HepG2 (cell line): ENCODE measurements around the gene GARS1. TPM values are rescaled to one million over a fixed set of nuclear protein-coding genes. Genes with fewer than 3 reads are reported as not detected.
A peak's percentile ranks its signal among the peaks of the same experiment; 100 is the strongest.

Source experiments
- ATAC-seq: fragments of 200-7000 bp; cut with Tn5 transposase; 3 replicates; pipeline ENCODE4 v1.9.1; 2020; ENCODE audit warnings: mild to moderate bottlenecking, moderate library complexity
- BruUV-seq: library from RNA; stranded (reverse); fragments of 400-500 nt; replicated peaks from 2 replicates; lab custom pipeline; 2021; lab: Mats Ljungman, UMichigan
- CTCF ChIA-PET: fragments of 300-600 bp; formaldehyde crosslinking; extraction: SDS; loops from one replicate; lab custom pipeline; 2021; ENCODE audit warnings: low total read pairs, inconsistent platforms, low intra/inter-chr PET ratio; lab: Yijun Ruan, JAX
- POLR2A ChIA-PET: fragments of 350-600 bp; sonication (Branson Sonifier 250); formaldehyde crosslinking; loops from one replicate; lab custom pipeline; 2020; ENCODE audit warnings: antibody characterized with exemption, inconsistent platforms; lab: Yijun Ruan, JAX
- DNase-seq: peaks from one replicate; pipeline ENCODE4 v3.0.0-alpha.2; 2015; ENCODE audit warnings: low spot score
- FAIRE-seq: peaks from 3 replicates; lab custom pipeline; 2011; peaks lifted over from hg19 to GRCh38; lab: Jason Lieb, UNC
- H2AFZ ChIP-seq: one replicate; pipeline ENCODE4 v1.6.1; 2011; ENCODE audit warnings: low read length, inconsistent platforms
- H3K27ac ChIP-seq: fragments of 300-600 bp; 3 replicates; pipeline ENCODE4 v1.8.0; 2011; ENCODE audit warnings: mixed run types, mild to moderate bottlenecking, mixed read lengths, low read length, inconsistent platforms; ENCODE audit not compliant: insufficient read depth; ENCODE audit errors: extremely low read length
- H3K27me3 ChIP-seq, 2 experiments: fragments of 200-600 bp in 1 of 2; 2 replicates in 1 of 2; 3 replicates in 1 of 2; pipeline versions ENCODE4 v1.6.0 to v1.8.0; 2011; ENCODE audit warnings: low read length in 2 of 2, mild to moderate bottlenecking in 2 of 2, moderate library complexity in 2 of 2, inconsistent platforms in 1 of 2; ENCODE audit not compliant: insufficient read depth in 2 of 2, control insufficient read depth in 1 of 2
- H3K36me3 ChIP-seq, 2 experiments: fragments of 200-600 bp in 1 of 2; replicated peaks in 1 of 2; 2 replicates in 1 of 2; 3 replicates in 1 of 2; pipeline versions ENCODE4 v1.5.1 to v1.8.0; 2011; ENCODE audit warnings: low read length in 2 of 2, inconsistent platforms in 1 of 2; ENCODE audit not compliant: insufficient read depth in 2 of 2, control insufficient read depth in 1 of 2
- H3K4me1 ChIP-seq: 2 replicates; pipeline ENCODE4 v1.5.1; 2012; ENCODE audit warnings: low read length, inconsistent platforms; ENCODE audit not compliant: insufficient read depth
- H3K4me2 ChIP-seq: 2 replicates; pipeline ENCODE4 v1.6.0; 2011; ENCODE audit warnings: low read depth, low read length, inconsistent platforms
- H3K4me3 ChIP-seq, 3 experiments: fragments of 200-600 bp in 1 of 3; sonication (generic), shearing (Covaris generic) in 1 of 3; replicated peaks in 1 of 3; 2 replicates each; pipeline ENCODE4 v1.5.1; 2011 to 2016; ENCODE audit warnings: low read length in 3 of 3, inconsistent platforms in 2 of 3, low read depth in 2 of 3, mild to moderate bottlenecking in 2 of 3, control low read depth in 1 of 3, mixed read lengths in 1 of 3; ENCODE audit not compliant: insufficient read depth in 1 of 3
- H3K79me2 ChIP-seq: one replicate; pipeline ENCODE4 v1.6.1; 2011; ENCODE audit warnings: low read length, inconsistent platforms; ENCODE audit not compliant: insufficient read depth
- H3K9ac ChIP-seq: 2 replicates; pipeline ENCODE4 v1.6.0; 2011; ENCODE audit warnings: mild to moderate bottlenecking, low read depth, low read length, inconsistent platforms; ENCODE audit not compliant: insufficient read depth
- H3K9me3 ChIP-seq: 2 replicates; pipeline ENCODE4 v1.5.1; 2012; ENCODE audit warnings: mild to moderate bottlenecking, low read length
- H4K20me1 ChIP-seq: 2 replicates; pipeline ENCODE4 v1.6.0; 2011; ENCODE audit warnings: inconsistent platforms, mild to moderate bottlenecking, low read length, moderate library complexity; ENCODE audit not compliant: insufficient read depth
- CBX2 ChIP-seq, 2 experiments: fragments of 200-600 bp in 1 of 2; sonication (generic); formaldehyde crosslinking in 1 of 2; IDR thresholded peaks; 2 replicates each; pipeline versions ENCODE4 v1.7.0 to v1.8.1; 2018 to 2022; ENCODE audit warnings: low read depth in 2 of 2, low read length in 1 of 2, mild to moderate bottlenecking in 1 of 2, missing genetic modification reagents in 1 of 2
- CHD4 ChIP-seq: fragments of 200-600 bp; sonication (generic); IDR thresholded peaks from 2 replicates; pipeline ENCODE4 v1.7.0; 2017; ENCODE audit warnings: mild to moderate bottlenecking, low read length, borderline replicate concordance
- DNMT3B ChIP-seq: conservative IDR thresholded peaks from 2 replicates; pipeline ENCODE4 v1.6.1; 2016; ENCODE audit warnings: missing biosample characterization, control low read depth
- KDM1A ChIP-seq: IDR thresholded peaks from 2 replicates; pipeline ENCODE4 v1.6.1; 2016; ENCODE audit warnings: missing compliant biosample characterization
- KDM5A ChIP-seq: fragments of 200-600 bp; sonication (generic); IDR thresholded peaks from 2 replicates; pipeline ENCODE4 v1.7.0; 2018; ENCODE audit warnings: antibody characterized with exemption, mild to moderate bottlenecking, low read length, borderline replicate concordance
- MED8 ChIP-seq: sonication (generic); formaldehyde crosslinking; IDR thresholded peaks from 2 replicates; pipeline ENCODE4 v1.8.1; 2023; ENCODE audit warnings: mild to moderate bottlenecking, missing genetic modification reagents; ENCODE audit not compliant: insufficient replicate concordance
- RBFOX2 ChIP-seq: fragments of 200-400 bp; formaldehyde crosslinking; IDR thresholded peaks from 2 replicates; pipeline ENCODE4 v1.6.1; 2017; ENCODE audit warnings: low read depth, mild to moderate bottlenecking, low read length
- SOX6 ChIP-seq, 2 experiments: fragments of 450-650 bp in 1 of 2; sonication (generic) in 1 of 2; formaldehyde crosslinking in 1 of 2; IDR thresholded peaks; 2 replicates each; pipeline versions ENCODE4 v1.4.0 to v1.6.1; 2017 to 2020; ENCODE audit warnings: antibody characterized with exemption in 1 of 2, mild to moderate bottlenecking in 1 of 2, missing genetic modification reagents in 1 of 2
- ZNF891 ChIP-seq: sonication (generic); formaldehyde crosslinking; IDR thresholded peaks from 2 replicates; pipeline ENCODE4 v1.5.0; 2020; ENCODE audit warnings: mild to moderate bottlenecking, missing genetic modification reagents
- WGBS: methylation state at CpG from one replicate; pipeline ENCODE4 v1.1.6; 2017; ENCODE audit warnings: low lambda C conversion rate; 5-methylcytosine and 5-hydroxymethylcytosine counted together
- in situ Hi-C: cut with HindIII; loops from 2 replicates; pipeline ENCODE4 v1.10.0; 2017; ENCODE audit warnings: low pct_unique_long_range_greater_than_20kb; ENCODE audit not compliant: extremely low pct_ligation_motif_present
- intact Hi-C: fragments of 100-400 bp; cut with micrococcal nuclease; formaldehyde crosslinking; loops from one replicate; pipeline ENCODE4 v1.10.0; 2022; ENCODE audit not compliant: unreplicated experiment
- polyA plus RNA-seq, 8 experiments: library from polyadenylated mRNA; depleted of rRNA in 3 of 8; stranded (reverse) in 7 of 8; unstranded in 1 of 8; fragments of >200 nt; fragmentation: Illumina TruSeq in 4 of 8; extraction: Trizol in 4 of 8; gene quantifications; 2 replicates each; pipeline versions ENCODE4 v1.2.1 to v1.2.3, GENCODE V29; 2011 to 2016; ENCODE audit warnings: low read depth in 4 of 8, missing spikeins in 1 of 8, mixed read lengths in 1 of 8; ENCODE audit not compliant: insufficient read depth in 1 of 8
- total RNA-seq, 5 experiments: library from RNA; depleted of rRNA; stranded (reverse); fragments of >200 nt; fragmentation: Illumina TruSeq; extraction: Trizol; gene quantifications; 2 replicates each; pipeline ENCODE4 v1.2.3, GENCODE V29; 2016; ENCODE audit warnings: low read depth in 1 of 5
- TF ChIP-seq, protein P1 (sequence below), 2 experiments: fragments of 450-650 bp in 1 of 2; sonication (generic) in 1 of 2; formaldehyde crosslinking; IDR thresholded peaks; 2 replicates each; pipeline versions ENCODE4 v1.5.0 to v1.8.0; 2020 to 2022; ENCODE audit warnings: mild to moderate bottlenecking in 1 of 2, missing genetic modification reagents in 1 of 2
- TF ChIP-seq, protein P2 (sequence below): sonication (generic); formaldehyde crosslinking; IDR thresholded peaks from 2 replicates; pipeline ENCODE4 v1.5.1; 2020; ENCODE audit warnings: mild to moderate bottlenecking, missing genetic modification reagents, moderate library complexity
- TF ChIP-seq, protein P3 (sequence below): sonication (generic); formaldehyde crosslinking; IDR thresholded peaks from 2 replicates; pipeline ENCODE4 v1.8.0; 2022; ENCODE audit warnings: mild to moderate bottlenecking, missing genetic modification reagents

Gene GARS1
- total and polyA plus RNA-seq, 2 of the 13 experiments (the other 11 are each of a cell fraction or from before 2014, with no cell fraction given), result 140 to 460 TPM

DNA sequence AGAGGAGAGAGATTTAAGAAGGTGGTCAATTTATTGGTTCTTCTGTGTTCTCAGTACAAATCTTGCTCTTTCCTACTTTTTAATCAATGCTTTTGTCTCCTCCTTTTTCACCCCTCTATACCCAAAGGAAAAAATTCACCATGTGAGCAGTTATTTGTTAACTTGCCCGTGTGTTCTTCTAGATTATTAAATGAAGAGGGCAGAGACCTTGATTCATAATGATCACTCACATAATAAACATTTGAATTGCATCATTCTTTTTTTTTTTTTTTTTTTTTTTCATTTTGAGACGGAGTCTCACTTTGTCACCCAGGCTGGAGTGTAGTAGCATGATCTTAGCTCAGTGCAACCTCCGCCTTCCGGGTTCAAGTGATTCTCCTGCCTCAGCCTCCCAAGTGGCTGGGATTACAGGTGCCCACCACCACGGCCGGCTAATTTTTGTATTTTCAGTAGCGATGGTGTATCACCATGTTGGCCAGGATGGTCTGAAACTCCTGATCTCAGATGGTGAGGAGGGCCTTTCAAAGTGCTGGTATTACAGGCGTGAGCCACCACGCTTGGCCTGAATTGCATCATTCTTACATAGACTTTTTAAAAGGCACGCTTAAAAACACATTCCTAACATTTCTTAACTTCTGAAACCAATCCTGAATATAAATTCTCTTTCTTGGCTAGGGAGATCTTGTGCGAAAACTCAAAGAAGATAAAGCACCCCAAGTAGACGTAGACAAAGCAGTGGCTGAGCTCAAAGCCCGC is 3.6 kb downstream of the GARS1 start:
- Histone ChIP-seq H3K4me3 (peak overlapping the region in 1 of 3 experiments; percentile 97; a peak in 2 of 6 replicates), H3K4me1 (peaks cover 35% of the 10 kb centered on the region), H2AFZ (no peak overlapping the region), H4K20me1 (peaks cover 26% of the 10 kb centered on the region), H3K79me2 (peaks cover 59% of the 10 kb centered on the region), H3K27me3 (no peaks in the 10 kb centered on the region; a peak in 1 of 5 replicates), H3K27ac (no peak overlapping the region), H3K9ac (no peak overlapping the region), H3K36me3 (peaks cover 4 to 42% of the 10 kb centered on the region in 2 experiments; a peak in 4 of 5 replicates), H3K4me2 (peak overlapping the region; percentile 65), H3K9me3 (no peaks in the 10 kb centered on the region)
- ATAC-seq, result no peak
- intact Hi-C loops, result no loop called here
- in situ Hi-C loops, result no loop called here
- ChIA-PET CTCF (no interaction called here), POLR2A (no interaction called here)
- TF ChIP-seq RBFOX2, result 0 out of 2 replicates have a peak, but pooled peaks have one; percentile 39
- TF ChIP-seq KDM5A, result no peak
- TF ChIP-seq, protein P1, sequence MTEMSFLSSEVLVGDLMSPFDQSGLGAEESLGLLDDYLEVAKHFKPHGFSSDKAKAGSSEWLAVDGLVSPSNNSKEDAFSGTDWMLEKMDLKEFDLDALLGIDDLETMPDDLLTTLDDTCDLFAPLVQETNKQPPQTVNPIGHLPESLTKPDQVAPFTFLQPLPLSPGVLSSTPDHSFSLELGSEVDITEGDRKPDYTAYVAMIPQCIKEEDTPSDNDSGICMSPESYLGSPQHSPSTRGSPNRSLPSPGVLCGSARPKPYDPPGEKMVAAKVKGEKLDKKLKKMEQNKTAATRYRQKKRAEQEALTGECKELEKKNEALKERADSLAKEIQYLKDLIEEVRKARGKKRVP (CRISPR knock-in tag; IDR thresholded peaks at IDR 0.05), result peak in 1 of 2 experiments; percentile 43; a peak in 1 of 4 replicates
- BruUV-seq, result no TSS peak
- FAIRE-seq, result no peak
- WGBS, result 92% methylated on average over 13 of the region's 13 CpGs
- no peak for DNase-seq

DNA sequence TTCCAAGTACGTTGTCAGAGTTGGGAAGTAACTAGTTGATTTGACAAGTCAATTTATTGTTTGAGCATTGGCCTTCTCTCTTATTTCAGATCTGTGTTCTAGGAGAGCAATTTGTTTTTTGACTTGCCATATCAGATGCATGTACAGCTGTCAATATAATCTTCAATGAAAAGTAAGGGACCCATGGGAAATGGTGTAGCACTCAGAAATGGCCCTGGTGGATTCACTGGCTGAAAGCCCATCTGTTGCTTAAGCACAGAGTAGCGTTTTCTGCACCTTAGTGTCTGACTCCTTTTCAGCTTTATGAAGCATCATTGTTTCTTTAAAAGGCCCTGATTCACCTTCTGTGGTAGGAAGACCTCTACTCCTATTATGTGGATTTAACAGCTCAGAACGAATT is 10.2 kb downstream of the GARS1 start:
- ChIA-PET CTCF (no interaction called here), POLR2A (no interaction called here)
- TF ChIP-seq SOX6 (IDR thresholded peaks at IDR 0.05) (no peak), SOX6 (CRISPR knock-in tag; IDR thresholded peaks at IDR 0.05) (no peak), CBX2 (IDR thresholded peaks at IDR 0.05; ENCODE audit: low read depth, low read length) (no peak), CBX2 (CRISPR knock-in tag; IDR thresholded peaks at IDR 0.05; ENCODE audit: low read depth) (no peak), MED8 (no peak), CHD4 (no peak), KDM1A (CRISPR knock-in tag) (no peak), ZNF891 (CRISPR knock-in tag) (no peak), DNMT3B (CRISPR knock-in tag) (no peak)
- TF ChIP-seq, protein P2, sequence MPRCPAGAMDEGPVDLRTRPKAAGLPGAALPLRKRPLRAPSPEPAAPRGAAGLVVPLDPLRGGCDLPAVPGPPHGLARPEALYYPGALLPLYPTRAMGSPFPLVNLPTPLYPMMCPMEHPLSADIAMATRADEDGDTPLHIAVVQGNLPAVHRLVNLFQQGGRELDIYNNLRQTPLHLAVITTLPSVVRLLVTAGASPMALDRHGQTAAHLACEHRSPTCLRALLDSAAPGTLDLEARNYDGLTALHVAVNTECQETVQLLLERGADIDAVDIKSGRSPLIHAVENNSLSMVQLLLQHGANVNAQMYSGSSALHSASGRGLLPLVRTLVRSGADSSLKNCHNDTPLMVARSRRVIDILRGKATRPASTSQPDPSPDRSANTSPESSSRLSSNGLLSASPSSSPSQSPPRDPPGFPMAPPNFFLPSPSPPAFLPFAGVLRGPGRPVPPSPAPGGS (CRISPR knock-in tag), result no peak
- TF ChIP-seq, protein P3, sequence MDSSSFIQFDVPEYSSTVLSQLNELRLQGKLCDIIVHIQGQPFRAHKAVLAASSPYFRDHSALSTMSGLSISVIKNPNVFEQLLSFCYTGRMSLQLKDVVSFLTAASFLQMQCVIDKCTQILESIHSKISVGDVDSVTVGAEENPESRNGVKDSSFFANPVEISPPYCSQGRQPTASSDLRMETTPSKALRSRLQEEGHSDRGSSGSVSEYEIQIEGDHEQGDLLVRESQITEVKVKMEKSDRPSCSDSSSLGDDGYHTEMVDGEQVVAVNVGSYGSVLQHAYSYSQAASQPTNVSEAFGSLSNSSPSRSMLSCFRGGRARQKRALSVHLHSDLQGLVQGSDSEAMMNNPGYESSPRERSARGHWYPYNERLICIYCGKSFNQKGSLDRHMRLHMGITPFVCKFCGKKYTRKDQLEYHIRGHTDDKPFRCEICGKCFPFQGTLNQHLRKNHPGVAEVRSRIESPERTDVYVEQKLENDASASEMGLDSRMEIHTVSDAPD (CRISPR knock-in tag), result no peak
- H3K27me3 ChIP-seq, result no peaks in the 10 kb centered on the region
- BruUV-seq, result no TSS peak
- H3K4me1 ChIP-seq, result peaks cover 8% of the 10 kb centered on the region; the same call in 1 of the 2 replicates
- no peak overlapping the region for H3K4me3 ChIP-seq
- H3K9me3 ChIP-seq, result no peaks in the 10 kb centered on the region
- H3K4me2 ChIP-seq, result no peak overlapping the region
- FAIRE-seq (no peak), DNase-seq (no peak), ATAC-seq (no peak)
- no peak overlapping the region for H3K27ac ChIP-seq
- H4K20me1 ChIP-seq, result peaks cover 11% of the 10 kb centered on the region
- intact Hi-C loops (loop anchor here (1.0 kb wide), 1 partner anchor 9 kb away; no protein-coding TSS in a partner anchor), in situ Hi-C loops (no loop called here)
- no peak overlapping the region for H2AFZ ChIP-seq
- H3K9ac ChIP-seq, result no peak overlapping the region
- peaks cover 20% of the 10 kb centered on the region for H3K79me2 ChIP-seq
- 94% methylated on average over 3 of the region's 3 CpGs for WGBS
- peaks cover 17 to 80% of the 10 kb centered on the region in 2 experiments for H3K36me3 ChIP-seq
